Thoracic aorta (tissue), 2 donors: Measurements from ENCODE around the gene CARNS1. TPM values are rescaled to one million over a fixed set of nuclear protein-coding genes. Genes with fewer than 3 reads are reported as not detected.
A peak's percentile ranks its signal among the peaks of the same experiment; 100 is the strongest.
"Not testable (repeated sequence)": the region's sequence is repeated elsewhere in the genome, so short reads cannot be mapped to it uniquely, and the experiment has no call there.

Source experiments
- ATAC-seq: fragments of 150-250 bp; one replicate; pipeline ENCODE4 v1.8.0; 2017; ENCODE audit warnings: low read depth; ENCODE audit not compliant: insufficient number of reproducible peaks, low FRiP score
- DNase-seq: peaks from one replicate; pipeline ENCODE4 v3.0.0-alpha.2; 2020; ENCODE audit warnings: low spot score
- H3K27ac ChIP-seq, 2 donors: fragments of 200-600 bp; sonication (generic); 1 replicate in 1 of 2; 2 replicates in 1 of 2; pipeline ENCODE4 v1.5.1; 2016; ENCODE audit warnings: mild to moderate bottlenecking in 2 of 2, moderate library complexity in 2 of 2
- H3K27me3 ChIP-seq: fragments of 200-600 bp; sonication (generic); replicated peaks from 2 replicates; pipeline ENCODE4 v1.6.0; 2016; ENCODE audit warnings: mild to moderate bottlenecking; ENCODE audit not compliant: insufficient read depth
- H3K36me3 ChIP-seq: fragments of 200-600 bp; sonication (generic); one replicate; pipeline ENCODE4 v1.5.1; 2016
- H3K4me1 ChIP-seq, 2 donors: fragments of 200-600 bp; sonication (generic); 1 replicate in 1 of 2; 2 replicates in 1 of 2; pipeline versions ENCODE4 v1.5.1 to v1.6.0; 2016; ENCODE audit warnings: low read depth in 2 of 2, mild to moderate bottlenecking in 1 of 2; ENCODE audit not compliant: control insufficient read depth in 1 of 2
- H3K4me3 ChIP-seq: fragments of 200-600 bp; sonication (generic); 2 replicates; pipeline ENCODE4 v1.5.1; 2016; ENCODE audit warnings: mild to moderate bottlenecking
- H3K9me3 ChIP-seq: fragments of 200-600 bp; sonication (generic); 2 replicates; pipeline ENCODE4 v1.5.1; 2016
- CTCF ChIP-seq: fragments of 200-600 bp; sonication (generic); IDR thresholded peaks from one replicate; pipeline ENCODE4 v1.5.1; 2019; ENCODE audit warnings: antibody characterized with exemption
- total RNA-seq, 2 donors: library from RNA; depleted of rRNA; stranded (reverse); fragments of >200 nt; gene quantifications; one replicate each; pipeline versions ENCODE4 v1.1.0 to v1.2.3, GENCODE V29; 2016

The CARNS1 gene
- total RNA-seq, 2 donors from 2014 or later = 7.9 to 10.8 TPM

- no peak overlapping the region for H3K4me3 ChIP-seq
- H3K27me3 ChIP-seq = no peaks in the 10 kb centered on the region
- H3K4me1 ChIP-seq = peaks cover 8 to 34% of the 10 kb centered on the region in 2 donors
- H3K36me3 ChIP-seq = no peaks in the 10 kb centered on the region
- H3K27ac ChIP-seq = peak overlapping the region in 1 of 2 donors; percentile 81
- DNase-seq (no peak), ATAC-seq (no peak)
- H3K9me3 ChIP-seq = no peaks in the 10 kb centered on the region
- TF ChIP-seq CTCF = no peak
These were observed 47.7 kb downstream of the CARNS1 start for GRCh38 chr11:67463186-67463585.

- no peak for ATAC-seq
- Histone ChIP-seq H3K27ac (peak overlapping the region; percentile 81 to 82), H3K9me3 (no peaks in the 10 kb centered on the region), H3K4me1 (peaks cover 10 to 38% of the 10 kb centered on the region in 2 donors), H3K4me3 (peak overlapping the region; percentile 73), H3K36me3 (no peaks in the 10 kb centered on the region), H3K27me3 (no peaks in the 10 kb centered on the region)
- no peak for DNase-seq
- TF ChIP-seq CTCF = no peak
These were observed 48.4 kb downstream of the CARNS1 start for GRCh38 chr11:67463680-67464410.

DNA sequence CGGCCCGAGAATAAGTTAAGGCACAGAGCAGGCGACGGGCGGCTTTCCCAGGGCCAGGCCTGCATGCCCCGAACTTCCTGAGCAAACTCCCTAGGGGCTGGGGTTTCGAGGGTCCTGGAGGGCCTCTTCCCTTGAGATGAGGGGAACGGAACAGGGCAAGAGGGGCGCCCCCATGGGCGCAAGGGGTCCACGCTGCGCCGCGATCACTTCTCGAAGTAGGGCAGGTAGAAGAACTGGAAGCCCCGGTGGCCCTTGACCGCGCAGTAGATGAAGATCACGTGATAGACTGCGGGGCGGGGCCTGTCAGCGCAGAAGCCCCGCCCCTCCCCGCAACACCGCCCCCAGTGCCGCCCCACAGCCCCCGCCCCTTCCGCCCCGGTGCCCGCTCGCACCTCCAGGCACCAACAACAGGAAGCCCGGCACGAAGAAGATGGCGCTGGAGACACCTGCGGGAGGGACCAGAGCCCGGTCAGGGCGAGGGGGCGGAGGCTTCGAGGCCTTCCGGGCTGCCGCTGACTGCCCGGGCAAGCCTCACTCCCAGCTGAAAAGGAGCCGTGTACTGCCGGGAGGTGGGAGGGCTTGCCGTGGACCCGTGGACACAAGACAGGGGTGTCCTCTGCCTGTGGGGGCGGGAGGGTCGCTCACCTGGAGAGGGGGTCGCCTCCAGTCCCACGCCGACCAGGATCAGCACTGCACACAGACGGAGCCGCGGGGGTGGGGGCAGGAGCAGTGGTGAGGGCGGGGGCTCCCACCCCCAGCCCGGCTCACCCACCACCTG is 49.1 kb downstream of the CARNS1 start:
- no peaks in the 10 kb centered on the region for H3K9me3 ChIP-seq
- H3K4me1 ChIP-seq = peaks cover 10 to 40% of the 10 kb centered on the region in 2 donors
- ATAC-seq (peak; percentile 48), DNase-seq (peak; percentile 45)
- peak overlapping the region; percentile 81 to 82 for H3K27ac ChIP-seq
- TF ChIP-seq CTCF = no peak
- peak overlapping the region; percentile 73 for H3K4me3 ChIP-seq
- no peaks in the 10 kb centered on the region for H3K27me3 ChIP-seq
- H3K36me3 ChIP-seq = no peaks in the 10 kb centered on the region

DNA sequence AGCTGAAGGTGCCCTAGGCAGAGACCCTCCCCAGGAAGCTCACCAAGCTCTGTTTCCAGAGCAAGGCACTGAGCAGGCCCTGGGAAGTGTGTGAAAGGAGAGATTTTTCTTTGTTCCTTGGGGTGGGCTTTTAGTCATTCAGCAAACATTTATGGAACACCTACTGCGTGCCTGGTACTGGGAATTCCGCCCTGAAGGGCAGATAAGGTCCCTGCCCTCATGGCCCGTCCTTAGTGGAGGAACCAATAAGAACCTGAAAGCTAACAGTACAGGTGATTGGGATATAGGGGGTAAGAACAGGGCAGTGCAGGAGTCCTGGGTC is 49.7 kb downstream of the CARNS1 start:
- Histone ChIP-seq H3K4me3 (peak overlapping the region; percentile 73), H3K27ac (peak overlapping the region; percentile 81 to 82), H3K4me1 (peaks cover 10 to 44% of the 10 kb centered on the region in 2 donors), H3K9me3 (no peaks in the 10 kb centered on the region), H3K27me3 (no peaks in the 10 kb centered on the region), H3K36me3 (no peaks in the 10 kb centered on the region)
- ATAC-seq (no peak), DNase-seq (no peak)
- no peak for TF ChIP-seq CTCF

DNA sequence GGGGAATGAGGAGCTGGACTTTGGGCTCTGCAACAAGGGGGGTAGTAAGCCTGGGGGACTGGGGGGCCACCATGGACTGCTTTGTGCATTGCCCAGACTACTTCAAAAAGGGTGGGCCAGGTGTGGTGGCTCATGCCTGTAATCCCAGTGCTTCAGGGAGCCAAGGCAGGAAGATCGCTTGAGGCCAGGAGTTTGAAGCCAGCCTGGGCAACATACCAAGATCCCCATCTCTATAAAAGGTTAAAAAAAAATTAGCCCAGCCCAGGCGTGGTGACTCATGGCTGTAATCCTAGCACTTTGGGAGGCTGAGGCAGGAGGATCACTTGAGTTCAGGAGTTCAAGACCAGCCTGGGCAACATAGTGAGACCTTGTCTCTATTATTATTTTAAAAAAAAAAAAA is 50.1 kb downstream of the CARNS1 start:
- H3K36me3 ChIP-seq, ATAC-seq, H3K4me3 ChIP-seq, H3K9me3 ChIP-seq, DNase-seq, H3K27me3 ChIP-seq: not testable (repeated sequence)
- Histone ChIP-seq H3K27ac (peak overlapping the region; percentile 81 to 82), H3K4me1 (peaks cover 10 to 44% of the 10 kb centered on the region in 2 donors)
